ENCODE data around the gene LRCOL1. TPM values are rescaled to one million over a fixed set of nuclear protein-coding genes. Genes with fewer than 3 reads are reported as not detected.

LRCOL1 gene
- total RNA-seq, 4 donors from 2014 or later: not detected

DNA sequence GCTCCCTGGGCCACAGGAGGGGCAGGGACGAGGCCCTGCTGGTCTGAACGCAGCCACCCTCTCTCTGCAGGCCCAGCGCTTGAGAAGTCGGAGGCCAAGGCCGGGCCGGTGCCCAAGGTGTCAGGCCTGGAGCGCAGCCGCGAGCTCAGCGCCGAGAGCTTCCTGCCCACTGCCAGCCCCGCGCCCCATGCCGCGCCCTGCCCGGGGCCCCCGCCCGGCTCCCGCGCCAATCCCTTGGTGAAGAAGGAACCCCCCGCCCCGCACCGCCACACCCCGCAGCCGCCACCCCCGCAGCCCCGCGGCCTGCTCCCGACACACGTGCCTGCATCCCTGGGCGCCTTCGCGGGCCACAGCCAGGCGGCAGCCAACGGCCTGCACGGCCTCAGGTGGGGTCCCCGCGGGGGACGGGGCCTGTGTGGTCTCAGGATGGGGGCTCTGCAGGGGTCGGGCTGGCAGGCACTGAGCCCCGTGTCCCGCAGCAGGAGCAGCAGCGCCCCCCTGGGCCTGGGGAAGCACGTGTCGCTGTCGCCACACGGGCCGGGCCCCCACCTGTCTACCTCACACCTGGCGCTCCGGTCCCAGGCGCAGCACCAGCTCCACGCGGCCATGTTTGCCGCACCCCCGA is 40.4 kb downstream of the LRCOL1 start:
- no peak for ATAC-seq (ENCODE audit: low FRiP score)

GRCh38 chr12:132568826-132569480 is 41.4 kb downstream of the LRCOL1 start:
- no peak for TF ChIP-seq CTCF (IDR thresholded peaks at IDR 0.05)
- DNase-seq (ENCODE audit: low spot score): no peak
- ATAC-seq (ENCODE audit: low FRiP score): no peak

More for the DNA sequence above, 40.4 kb downstream of the LRCOL1 start:
- no peak for TF ChIP-seq CTCF (IDR thresholded peaks at IDR 0.05)
- DNase-seq (ENCODE audit: low spot score): no peak

- DNase-seq (ENCODE audit: low spot score) (no peak), ATAC-seq (ENCODE audit: low FRiP score) (no peak)
- TF ChIP-seq CTCF (IDR thresholded peaks at IDR 0.05): no peak
These were observed 42.1 kb downstream of the LRCOL1 start for GRCh38 chr12:132568301-132568700.

GRCh38 chr12:132566516-132567131 is 43.8 kb downstream of the LRCOL1 start:
- ATAC-seq (ENCODE audit: low FRiP score) (no peak), DNase-seq (ENCODE audit: low spot score) (no peak)
- TF ChIP-seq CTCF (IDR thresholded peaks at IDR 0.05): no peak

GRCh38 chr12:132565365-132565764 is 45.0 kb downstream of the LRCOL1 start:
- ATAC-seq (ENCODE audit: low FRiP score) (no peak), DNase-seq (ENCODE audit: low spot score) (no peak)
- no peak for TF ChIP-seq CTCF (IDR thresholded peaks at IDR 0.05)

DNA sequence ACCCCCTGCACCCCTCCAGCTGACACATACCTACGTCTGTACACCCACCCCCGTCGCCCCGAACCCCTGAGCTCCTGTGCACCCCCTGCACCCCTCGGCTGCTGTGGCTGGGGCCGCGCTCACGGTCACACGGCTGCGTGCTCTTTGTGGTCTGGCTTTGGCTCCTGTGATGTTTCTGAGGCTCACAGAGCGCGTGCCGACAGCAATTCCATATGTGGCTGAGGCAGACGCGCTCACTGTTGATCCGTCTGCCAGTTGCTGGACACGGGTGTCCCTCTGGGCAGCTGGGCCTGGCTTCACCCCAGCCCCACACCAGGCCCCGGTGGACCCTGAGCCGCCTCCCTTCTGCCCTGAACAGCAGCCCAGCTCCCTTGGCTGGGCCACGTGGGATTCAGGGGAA is 46.5 kb downstream of the LRCOL1 start:
- TF ChIP-seq CTCF (IDR thresholded peaks at IDR 0.05): no peak
- ATAC-seq (ENCODE audit: low FRiP score): no peak
- no peak for DNase-seq (ENCODE audit: low spot score)

Data from omental fat pad (tissue), 4 donors.